Astrocyte (in vitro differentiated cells and primary cell): ENCODE data around the gene PRDM15.

ENCODE experiments used
- EZH2 ChIP-seq: IDR thresholded peaks from 2 replicates; pipeline ENCODE4 v1.6.1; 2012; ENCODE audit warnings: mild to moderate bottlenecking, low read length, inconsistent platforms; ENCODE audit not compliant: insufficient read depth
- TF ChIP-seq, protein P1 (sequence below): IDR thresholded peaks from 2 replicates; pipeline ENCODE4 v1.5.1; 2011; ENCODE audit warnings: low read depth, mild to moderate bottlenecking, inconsistent platforms, low read length, moderate library complexity; ENCODE audit not compliant: insufficient read depth

DNA sequence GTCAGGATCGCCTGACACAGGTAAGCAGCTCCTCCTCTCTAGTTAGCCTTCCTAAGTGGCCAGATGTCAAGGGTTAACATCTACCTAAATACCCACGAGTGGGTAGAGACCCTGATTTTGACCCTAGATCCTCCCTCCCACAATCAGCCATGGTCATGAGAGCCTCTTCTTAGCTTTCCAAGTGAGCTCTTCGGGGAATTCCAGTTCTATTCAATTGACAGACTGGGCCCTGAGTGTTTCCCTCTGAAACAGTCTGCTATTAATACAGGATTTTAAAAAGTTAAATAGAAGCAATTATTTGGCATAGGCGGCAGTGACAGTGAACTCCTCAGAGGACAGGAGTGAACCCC lies 46.6 kb upstream of the PRDM15 start:
- TF ChIP-seq, protein P1, sequence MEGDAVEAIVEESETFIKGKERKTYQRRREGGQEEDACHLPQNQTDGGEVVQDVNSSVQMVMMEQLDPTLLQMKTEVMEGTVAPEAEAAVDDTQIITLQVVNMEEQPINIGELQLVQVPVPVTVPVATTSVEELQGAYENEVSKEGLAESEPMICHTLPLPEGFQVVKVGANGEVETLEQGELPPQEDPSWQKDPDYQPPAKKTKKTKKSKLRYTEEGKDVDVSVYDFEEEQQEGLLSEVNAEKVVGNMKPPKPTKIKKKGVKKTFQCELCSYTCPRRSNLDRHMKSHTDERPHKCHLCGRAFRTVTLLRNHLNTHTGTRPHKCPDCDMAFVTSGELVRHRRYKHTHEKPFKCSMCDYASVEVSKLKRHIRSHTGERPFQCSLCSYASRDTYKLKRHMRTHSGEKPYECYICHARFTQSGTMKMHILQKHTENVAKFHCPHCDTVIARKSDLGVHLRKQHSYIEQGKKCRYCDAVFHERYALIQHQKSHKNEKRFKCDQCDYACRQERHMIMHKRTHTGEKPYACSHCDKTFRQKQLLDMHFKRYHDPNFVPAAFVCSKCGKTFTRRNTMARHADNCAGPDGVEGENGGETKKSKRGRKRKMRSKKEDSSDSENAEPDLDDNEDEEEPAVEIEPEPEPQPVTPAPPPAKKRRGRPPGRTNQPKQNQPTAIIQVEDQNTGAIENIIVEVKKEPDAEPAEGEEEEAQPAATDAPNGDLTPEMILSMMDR = no peak
- no peak for TF ChIP-seq EZH2
